Measurements from ENCODE around the gene MDC1.

The MDC1 gene

DNA sequence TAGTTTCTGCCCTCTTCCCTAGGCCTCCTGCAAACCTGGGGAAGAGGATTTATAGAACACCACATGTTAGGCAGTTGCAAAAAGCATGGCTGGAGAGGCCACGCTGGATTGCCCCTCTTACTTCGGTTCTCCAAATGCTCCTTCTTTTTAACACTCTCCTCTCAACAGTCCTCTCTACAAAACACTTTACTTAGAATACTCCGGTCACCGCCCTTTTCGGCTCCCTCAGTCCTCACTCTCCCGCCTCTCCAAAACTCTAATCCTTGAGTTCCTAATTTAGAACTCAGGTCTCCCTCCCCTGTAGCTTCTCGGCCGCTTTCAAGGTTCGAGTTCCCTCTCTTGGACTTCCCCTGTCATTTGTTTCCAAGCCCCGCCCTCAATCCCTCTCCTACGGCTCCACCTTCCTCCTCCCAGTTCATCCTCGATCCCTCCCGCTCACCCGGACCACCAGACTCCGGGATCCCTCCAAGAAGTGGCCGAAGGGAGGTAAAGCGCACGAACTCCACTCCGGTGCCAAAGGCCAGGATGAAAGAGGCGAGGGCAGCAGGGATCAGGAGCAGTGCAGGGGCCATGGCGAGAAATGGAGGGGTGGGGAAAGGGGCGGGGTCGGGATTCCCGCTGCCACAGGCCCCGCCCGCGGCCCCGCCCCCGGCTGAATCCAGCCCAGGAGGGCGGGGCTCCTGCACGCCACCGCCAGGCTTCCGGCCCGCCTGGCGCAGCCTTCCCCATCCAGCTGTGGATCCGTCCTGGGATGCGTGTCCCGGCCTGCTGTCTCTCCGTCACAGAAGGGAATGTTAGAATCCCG is 26.5 kb downstream of the MDC1 start, which contains the start of gene NRM:
Gene NRM (minus strand): TSS at position 582 of the 805 bp plus-strand sequence. CDS start 10 bp downstream, at position 572.
- no peaks in the 10 kb centered on the region for H3K9me3 ChIP-seq (ENCODE audit: insufficient read depth, low read depth, low read length)
- H3K79me2 ChIP-seq (ENCODE audit: insufficient read depth, low read length) = peaks cover 49% of the 10 kb centered on the region
- H3K36me3 ChIP-seq (ENCODE audit: insufficient read depth, low read length) = no peaks in the 10 kb centered on the region
- peaks cover 8% of the 10 kb centered on the region for H4K20me1 ChIP-seq (ENCODE audit: insufficient read depth, low read length, poor library complexity, severe bottlenecking)
- peak within 1 kb of the TSS; percentile 97 for H3K4me3 ChIP-seq (ENCODE audit: low read length, poor library complexity, severe bottlenecking)
- H3K4me2 ChIP-seq (ENCODE audit: low read depth, low read length, poor library complexity, severe bottlenecking) = peak within 1 kb of the TSS; percentile 97
- H2AFZ ChIP-seq (ENCODE audit: low read length) = peak within 1 kb of the TSS; percentile 94
- no peak for TF ChIP-seq EZH2phosphoT487 (IDR thresholded peaks at IDR 0.05; ENCODE audit: borderline replicate concordance)
- TF ChIP-seq, protein P1, sequence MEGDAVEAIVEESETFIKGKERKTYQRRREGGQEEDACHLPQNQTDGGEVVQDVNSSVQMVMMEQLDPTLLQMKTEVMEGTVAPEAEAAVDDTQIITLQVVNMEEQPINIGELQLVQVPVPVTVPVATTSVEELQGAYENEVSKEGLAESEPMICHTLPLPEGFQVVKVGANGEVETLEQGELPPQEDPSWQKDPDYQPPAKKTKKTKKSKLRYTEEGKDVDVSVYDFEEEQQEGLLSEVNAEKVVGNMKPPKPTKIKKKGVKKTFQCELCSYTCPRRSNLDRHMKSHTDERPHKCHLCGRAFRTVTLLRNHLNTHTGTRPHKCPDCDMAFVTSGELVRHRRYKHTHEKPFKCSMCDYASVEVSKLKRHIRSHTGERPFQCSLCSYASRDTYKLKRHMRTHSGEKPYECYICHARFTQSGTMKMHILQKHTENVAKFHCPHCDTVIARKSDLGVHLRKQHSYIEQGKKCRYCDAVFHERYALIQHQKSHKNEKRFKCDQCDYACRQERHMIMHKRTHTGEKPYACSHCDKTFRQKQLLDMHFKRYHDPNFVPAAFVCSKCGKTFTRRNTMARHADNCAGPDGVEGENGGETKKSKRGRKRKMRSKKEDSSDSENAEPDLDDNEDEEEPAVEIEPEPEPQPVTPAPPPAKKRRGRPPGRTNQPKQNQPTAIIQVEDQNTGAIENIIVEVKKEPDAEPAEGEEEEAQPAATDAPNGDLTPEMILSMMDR (conservative IDR thresholded peaks at IDR 0.05; ENCODE audit: low read length) = no peak
- H3K4me1 ChIP-seq (ENCODE audit: insufficient read depth, low read length, poor library complexity, severe bottlenecking) = peaks cover 42% of the 10 kb centered on the region
- H3K27me3 ChIP-seq (ENCODE audit: insufficient read depth, low read length, poor library complexity, severe bottlenecking) = no peaks in the 10 kb centered on the region
- peak within 1 kb of the TSS; percentile 96 for H3K9ac ChIP-seq (ENCODE audit: low read depth, low read length, poor library complexity, severe bottlenecking)
- H3F3A ChIP-seq (ENCODE audit: low read depth) = no peaks in the 10 kb centered on the region
- no peaks in the 10 kb centered on the region for H3K9me2 ChIP-seq (replicated peaks; ENCODE audit: low read depth, low read length)

DNA sequence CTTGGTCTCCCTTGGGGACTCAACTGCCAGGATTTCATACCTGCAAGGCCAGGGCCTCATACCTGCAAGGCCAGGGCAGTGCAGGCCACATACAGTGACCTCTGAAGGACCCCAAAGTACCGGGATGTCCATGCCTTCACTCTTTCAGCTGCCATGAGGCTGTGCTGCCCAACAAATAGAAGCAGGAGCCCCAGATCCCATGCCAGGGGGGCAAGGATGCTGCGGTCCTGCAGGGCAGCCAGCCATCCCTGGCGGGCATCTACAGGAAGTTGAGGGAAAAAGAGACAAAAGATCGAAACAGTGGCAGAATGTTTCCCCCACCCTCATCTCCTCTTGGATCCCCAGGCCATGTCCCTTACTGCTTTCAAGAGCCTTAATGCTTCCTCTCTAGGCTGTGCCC is 27.1 kb downstream of the MDC1 start:
- H3K79me2 ChIP-seq (ENCODE audit: insufficient read depth, low read length) = peaks cover 56% of the 10 kb centered on the region
- peak overlapping the region; percentile 97 for H3K4me3 ChIP-seq (ENCODE audit: low read length, poor library complexity, severe bottlenecking)
- H3K4me2 ChIP-seq (ENCODE audit: low read depth, low read length, poor library complexity, severe bottlenecking) = peak overlapping the region; percentile 97
- H3K9me2 ChIP-seq (replicated peaks; ENCODE audit: low read depth, low read length) = no peaks in the 10 kb centered on the region
- H2AFZ ChIP-seq (ENCODE audit: low read length) = no peak overlapping the region
- peak overlapping the region; percentile 96 for H3K9ac ChIP-seq (ENCODE audit: low read depth, low read length, poor library complexity, severe bottlenecking)
- H3K4me1 ChIP-seq (ENCODE audit: insufficient read depth, low read length, poor library complexity, severe bottlenecking) = peaks cover 49% of the 10 kb centered on the region
- TF ChIP-seq EZH2phosphoT487 (IDR thresholded peaks at IDR 0.05; ENCODE audit: borderline replicate concordance) = no peak
- TF ChIP-seq, protein P1 (conservative IDR thresholded peaks at IDR 0.05; ENCODE audit: low read length) = no peak
- H3F3A ChIP-seq (ENCODE audit: low read depth) = no peaks in the 10 kb centered on the region
- no peaks in the 10 kb centered on the region for H3K9me3 ChIP-seq (ENCODE audit: insufficient read depth, low read depth, low read length)
- H3K27me3 ChIP-seq (ENCODE audit: insufficient read depth, low read length, poor library complexity, severe bottlenecking) = no peaks in the 10 kb centered on the region
- peaks cover 11% of the 10 kb centered on the region for H4K20me1 ChIP-seq (ENCODE audit: insufficient read depth, low read length, poor library complexity, severe bottlenecking)
- H3K36me3 ChIP-seq (ENCODE audit: insufficient read depth, low read length) = no peaks in the 10 kb centered on the region

DNA sequence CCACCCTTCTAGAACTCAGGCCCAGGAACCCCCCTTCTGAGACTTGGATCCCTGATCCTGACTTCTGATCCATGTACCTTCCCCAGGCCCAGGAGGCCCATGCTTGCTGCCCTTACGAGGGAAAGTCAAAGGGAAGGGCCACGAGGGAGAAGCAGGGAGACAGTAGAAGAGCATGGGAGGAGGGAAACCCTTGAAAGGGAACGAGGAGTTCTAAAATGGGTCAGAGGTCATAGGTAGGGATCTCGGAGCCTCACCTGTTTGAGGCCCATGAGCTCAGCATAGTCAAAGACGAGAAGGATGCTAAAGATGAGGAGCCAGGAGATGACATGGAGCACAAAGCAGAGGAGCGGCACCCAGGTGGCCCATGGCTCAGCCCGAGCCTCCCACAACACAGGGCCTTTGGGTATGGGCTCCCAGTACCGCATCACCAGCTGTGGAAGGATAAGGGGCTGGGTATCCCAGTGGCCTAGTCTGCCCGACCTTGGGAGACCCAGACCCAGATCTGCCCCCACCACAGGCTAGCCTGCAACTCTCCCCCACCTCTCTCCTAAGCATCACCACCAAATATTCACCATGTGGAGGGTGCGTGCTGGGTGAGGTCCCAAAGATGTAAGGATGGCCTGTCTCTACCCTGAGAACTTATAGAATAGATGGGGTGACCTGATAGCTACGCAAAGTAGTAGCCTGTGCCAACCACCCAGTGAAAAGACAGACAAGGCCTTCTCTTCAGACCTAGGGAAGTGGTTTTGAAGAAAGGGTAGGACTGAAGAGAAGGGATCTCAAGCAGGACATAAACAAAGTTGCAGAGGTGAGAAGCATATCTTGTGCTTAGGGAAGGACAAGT is 27.8 kb downstream of the MDC1 start:
- Histone ChIP-seq H3K4me1 (ENCODE audit: insufficient read depth, low read length, poor library complexity, severe bottlenecking) (peaks cover 52% of the 10 kb centered on the region), H3K4me2 (ENCODE audit: low read depth, low read length, poor library complexity, severe bottlenecking) (peak overlapping the region; percentile 97), H3K4me3 (ENCODE audit: low read length, poor library complexity, severe bottlenecking) (peak overlapping the region; percentile 97)

More for the DNA sequence above, 27.8 kb downstream of the MDC1 start:
- Histone ChIP-seq H3F3A (ENCODE audit: low read depth) (no peaks in the 10 kb centered on the region), H3K9ac (ENCODE audit: low read depth, low read length, poor library complexity, severe bottlenecking) (peak overlapping the region; percentile 96), H3K79me2 (ENCODE audit: insufficient read depth, low read length) (peaks cover 63% of the 10 kb centered on the region), H2AFZ (ENCODE audit: low read length) (no peak overlapping the region), H3K9me2 (replicated peaks; ENCODE audit: low read depth, low read length) (no peaks in the 10 kb centered on the region), H3K9me3 (ENCODE audit: insufficient read depth, low read depth, low read length) (no peaks in the 10 kb centered on the region), H4K20me1 (ENCODE audit: insufficient read depth, low read length, poor library complexity, severe bottlenecking) (peaks cover 12% of the 10 kb centered on the region), H3K27me3 (ENCODE audit: insufficient read depth, low read length, poor library complexity, severe bottlenecking) (no peaks in the 10 kb centered on the region), H3K36me3 (ENCODE audit: insufficient read depth, low read length) (no peaks in the 10 kb centered on the region)
- TF ChIP-seq EZH2phosphoT487 (IDR thresholded peaks at IDR 0.05; ENCODE audit: borderline replicate concordance) = no peak
- TF ChIP-seq, protein P1 (conservative IDR thresholded peaks at IDR 0.05; ENCODE audit: low read length) = no peak

Measured in Loucy (cell line).